ENCODE measurements around the gene CCDC15.

Gene CCDC15

GRCh38 chr11:125080531-125080911 is 126.5 kb downstream of the CCDC15 start:
- H4K20me1 ChIP-seq (ENCODE audit: insufficient read depth, low read length), result no peaks in the 10 kb centered on the region
- H3K27me3 ChIP-seq (replicated peaks; ENCODE audit: insufficient read depth, low read length), result no peaks in the 10 kb centered on the region
- no peaks in the 10 kb centered on the region for H3F3A ChIP-seq (ENCODE audit: insufficient read depth, low read length)
- no peak for TF ChIP-seq EZH2phosphoT487 (IDR thresholded peaks at IDR 0.05; ENCODE audit: low read length)
- no peak for TF ChIP-seq CTCF (IDR thresholded peaks at IDR 0.05; ENCODE audit: low read length)
- no peak for TF ChIP-seq EZH2 (optimal IDR thresholded peaks at IDR 0.05; ENCODE audit: low read depth, low read length)
- H3K9me3 ChIP-seq (replicated peaks; ENCODE audit: insufficient read depth, low read length), result no peaks in the 10 kb centered on the region
- no peaks in the 10 kb centered on the region for H3K9me2 ChIP-seq (replicated peaks; ENCODE audit: insufficient read depth, low read length)
- H3K36me3 ChIP-seq (replicated peaks; ENCODE audit: insufficient read depth, low read length), result no peaks in the 10 kb centered on the region
- H3K9ac ChIP-seq (ENCODE audit: low read length), result no peak overlapping the region
- H3K27ac ChIP-seq (ENCODE audit: low read length), result no peak overlapping the region
- no peak overlapping the region for H2AFZ ChIP-seq (ENCODE audit: low read length)
- no peak overlapping the region for H3K4me2 ChIP-seq (ENCODE audit: low read depth, low read length)
- no peaks in the 10 kb centered on the region for H3K4me1 ChIP-seq (ENCODE audit: low read length)
- H3K79me2 ChIP-seq (ENCODE audit: low read length), result no peaks in the 10 kb centered on the region
- DNase-seq, result no peak
- no peak overlapping the region for H3K4me3 ChIP-seq (ENCODE audit: low read length)

- H3K9ac ChIP-seq (ENCODE audit: low read length), result no peak overlapping the region
Observed at GRCh38 chr11:125081098-125081798, 127.2 kb downstream of the CCDC15 start.

GRCh38 chr11:125082040-125082439 is 128.0 kb downstream of the CCDC15 start:
- DNase-seq, result no peak
- Histone ChIP-seq H3K9ac (ENCODE audit: low read length) (no peak overlapping the region), H3K9me2 (replicated peaks; ENCODE audit: insufficient read depth, low read length) (no peaks in the 10 kb centered on the region), H4K20me1 (ENCODE audit: insufficient read depth, low read length) (no peaks in the 10 kb centered on the region), H3K27ac (ENCODE audit: low read length) (no peak overlapping the region), H3K4me3 (ENCODE audit: low read length) (no peak overlapping the region), H3K27me3 (replicated peaks; ENCODE audit: insufficient read depth, low read length) (no peaks in the 10 kb centered on the region), H2AFZ (ENCODE audit: low read length) (no peak overlapping the region), H3K36me3 (replicated peaks; ENCODE audit: insufficient read depth, low read length) (no peaks in the 10 kb centered on the region), H3K9me3 (replicated peaks; ENCODE audit: insufficient read depth, low read length) (no peaks in the 10 kb centered on the region), H3K4me1 (ENCODE audit: low read length) (no peaks in the 10 kb centered on the region), H3F3A (ENCODE audit: insufficient read depth, low read length) (no peaks in the 10 kb centered on the region), H3K4me2 (ENCODE audit: low read depth, low read length) (no peak overlapping the region), H3K79me2 (ENCODE audit: low read length) (no peaks in the 10 kb centered on the region)
- no peak for TF ChIP-seq EZH2 (optimal IDR thresholded peaks at IDR 0.05; ENCODE audit: low read depth, low read length)
- TF ChIP-seq CTCF (IDR thresholded peaks at IDR 0.05; ENCODE audit: low read length), result no peak
- TF ChIP-seq EZH2phosphoT487 (IDR thresholded peaks at IDR 0.05; ENCODE audit: low read length), result no peak

More at GRCh38 chr11:125081098-125081798, 127.2 kb downstream of the CCDC15 start:
- no peak for DNase-seq
- Histone ChIP-seq H3K9me3 (replicated peaks; ENCODE audit: insufficient read depth, low read length) (no peaks in the 10 kb centered on the region), H3K4me1 (ENCODE audit: low read length) (no peaks in the 10 kb centered on the region), H3K27ac (ENCODE audit: low read length) (no peak overlapping the region), H3K27me3 (replicated peaks; ENCODE audit: insufficient read depth, low read length) (no peaks in the 10 kb centered on the region), H3K4me2 (ENCODE audit: low read depth, low read length) (no peak overlapping the region), H3K9me2 (replicated peaks; ENCODE audit: insufficient read depth, low read length) (no peaks in the 10 kb centered on the region), H4K20me1 (ENCODE audit: insufficient read depth, low read length) (no peaks in the 10 kb centered on the region), H3K4me3 (ENCODE audit: low read length) (no peak overlapping the region), H3K36me3 (replicated peaks; ENCODE audit: insufficient read depth, low read length) (no peaks in the 10 kb centered on the region), H3K79me2 (ENCODE audit: low read length) (no peaks in the 10 kb centered on the region), H3F3A (ENCODE audit: insufficient read depth, low read length) (no peaks in the 10 kb centered on the region), H2AFZ (ENCODE audit: low read length) (no peak overlapping the region)
- TF ChIP-seq EZH2 (optimal IDR thresholded peaks at IDR 0.05; ENCODE audit: low read depth, low read length), result no peak
- no peak for TF ChIP-seq EZH2phosphoT487 (IDR thresholded peaks at IDR 0.05; ENCODE audit: low read length)
- TF ChIP-seq CTCF (IDR thresholded peaks at IDR 0.05; ENCODE audit: low read length), result no peak
